Stomach smooth muscle (tissue), 2 donors: ENCODE data around the gene BBOF1.
"Not testable (repeated sequence)": the region's sequence is repeated elsewhere in the genome, so short reads cannot be mapped to it uniquely, and the experiment has no call there.

Experiments used
- H3K27ac ChIP-seq: one replicate; pipeline ENCODE4 v1.7.0; 2013; ENCODE audit warnings: mild to moderate bottlenecking, low read length, inconsistent platforms
- H3K27me3 ChIP-seq, 2 donors: one replicate each; pipeline ENCODE4 v1.7.0; 2013; ENCODE audit warnings: low read length in 2 of 2; ENCODE audit not compliant: insufficient read depth in 2 of 2, control insufficient read depth in 1 of 2
- H3K36me3 ChIP-seq, 2 donors: one replicate each; pipeline ENCODE4 v1.7.0; 2013; ENCODE audit warnings: low read length in 2 of 2; ENCODE audit not compliant: control insufficient read depth in 2 of 2, insufficient read depth in 2 of 2
- H3K4me1 ChIP-seq: one replicate; pipeline ENCODE4 v1.7.0; 2013; ENCODE audit warnings: low read length; ENCODE audit not compliant: control insufficient read depth, insufficient read depth
- H3K4me3 ChIP-seq, 2 donors: one replicate each; pipeline ENCODE4 v1.7.0; 2013; ENCODE audit warnings: low read length in 2 of 2
- H3K9ac ChIP-seq, 2 donors: one replicate each; pipeline ENCODE4 v1.7.0; 2013; ENCODE audit warnings: low read length in 2 of 2, mild to moderate bottlenecking in 1 of 2
- H3K9me3 ChIP-seq, 2 donors: one replicate each; pipeline ENCODE4 v1.7.0; 2013; ENCODE audit warnings: low read length in 2 of 2; ENCODE audit not compliant: control insufficient read depth in 2 of 2
- donor health status: healthy.
- donor health status: Pancreatic carcinoma.

Gene BBOF1

DNA sequence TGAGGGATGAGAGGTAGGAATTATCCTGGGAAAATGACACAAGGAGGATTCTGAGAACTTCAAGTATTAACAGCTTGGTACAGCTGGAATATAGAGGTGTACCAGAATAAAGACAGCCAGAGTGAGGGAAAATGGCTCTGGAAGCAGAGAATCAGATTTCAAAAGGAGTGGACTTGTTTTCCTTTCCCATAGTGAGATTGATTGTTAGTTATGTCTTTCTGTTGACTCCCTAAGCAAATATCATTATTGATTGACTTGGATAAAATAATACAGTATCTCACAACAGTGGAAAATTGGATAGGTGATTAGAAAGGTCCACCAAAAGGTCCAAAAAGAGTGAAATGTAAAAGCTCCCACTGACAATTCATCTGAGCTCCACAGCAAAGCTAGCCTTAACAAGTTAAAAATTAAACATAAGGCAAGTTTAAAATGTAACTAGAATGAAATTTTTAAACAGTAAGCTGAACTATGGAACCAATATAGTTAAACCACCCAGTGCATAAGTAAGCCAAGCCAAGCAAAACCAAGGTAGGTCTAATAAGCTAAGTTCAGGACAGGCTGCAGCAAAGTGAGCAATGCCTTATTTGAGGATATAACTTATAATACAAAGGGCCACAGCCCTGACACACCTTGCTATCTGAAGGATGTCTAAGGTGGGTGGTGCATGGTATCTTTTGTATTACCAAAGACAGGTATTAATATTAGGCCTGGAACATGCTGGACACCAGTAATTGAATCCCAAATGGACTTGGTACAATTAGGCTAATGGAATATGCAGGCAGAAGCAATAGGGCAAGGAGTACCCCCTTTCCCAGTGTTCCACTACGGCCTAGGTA, 21.8 kb upstream of the BBOF1 start:
- H3K9me3 ChIP-seq = no peaks in the 10 kb centered on the region
- no peaks in the 10 kb centered on the region for H3K27me3 ChIP-seq
- H3K4me3 ChIP-seq = no peak overlapping the region
- H3K36me3 ChIP-seq = peaks cover 0 to 7% of the 10 kb centered on the region in 2 donors
- no peak overlapping the region for H3K27ac ChIP-seq
- H3K9ac ChIP-seq = no peak overlapping the region
- no peaks in the 10 kb centered on the region for H3K4me1 ChIP-seq

DNA sequence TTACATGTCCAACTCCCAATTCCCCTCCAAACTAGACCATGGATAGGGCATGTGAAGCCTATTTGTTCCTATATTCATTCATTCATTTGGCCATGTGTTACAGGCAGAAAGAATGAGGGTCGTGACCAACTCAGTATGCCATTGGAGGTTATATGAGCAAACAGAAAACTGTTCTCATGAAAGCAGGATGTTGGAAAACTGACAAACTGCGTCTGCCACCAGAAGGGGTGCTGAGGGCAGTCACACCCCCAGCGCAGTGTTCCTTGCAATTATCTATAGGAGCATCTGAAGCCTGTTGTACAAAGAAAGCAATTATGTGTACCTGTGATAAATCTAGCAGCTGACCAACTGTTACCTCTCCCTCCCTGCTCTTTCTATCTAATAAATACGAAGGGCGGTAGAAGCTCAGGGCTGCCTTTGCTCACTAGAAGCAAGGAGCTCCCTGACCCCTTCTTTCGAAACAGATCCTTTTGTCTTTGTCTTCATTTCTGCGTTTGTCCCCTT, 21.2 kb upstream of the BBOF1 start:
- H3K9ac ChIP-seq = no peak overlapping the region

DNA sequence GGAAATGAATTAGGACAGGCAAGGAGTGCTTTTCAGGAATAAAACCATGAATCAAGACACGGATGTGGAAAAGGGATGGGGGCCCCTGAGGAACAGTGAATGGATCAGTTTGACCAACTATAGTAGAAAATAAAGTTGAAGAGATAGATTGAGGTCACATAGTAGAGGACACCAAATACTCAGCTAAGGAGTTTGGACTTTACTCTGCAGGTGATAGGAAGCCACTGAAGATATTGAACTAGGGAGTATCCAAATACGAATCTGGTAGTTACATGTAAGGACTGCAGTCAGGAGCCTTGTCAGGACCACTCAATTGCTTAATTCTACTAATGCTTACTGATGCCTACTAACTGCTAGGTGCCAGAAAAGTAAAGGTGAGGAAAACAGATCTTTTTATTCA, 20.4 kb upstream of the BBOF1 start:
- Histone ChIP-seq H3K4me3 (no peak overlapping the region), H3K27ac (no peak overlapping the region), H3K36me3 (peaks cover 0 to 7% of the 10 kb centered on the region in 2 donors), H3K9me3 (no peaks in the 10 kb centered on the region), H3K4me1 (no peaks in the 10 kb centered on the region), H3K27me3 (no peaks in the 10 kb centered on the region), H3K9ac (no peak overlapping the region)

More for the DNA sequence above, 21.2 kb upstream of the BBOF1 start:
- no peak overlapping the region for H3K4me3 ChIP-seq
- H3K4me1 ChIP-seq = no peaks in the 10 kb centered on the region
- no peak overlapping the region for H3K27ac ChIP-seq
- H3K9me3 ChIP-seq = no peaks in the 10 kb centered on the region
- H3K36me3 ChIP-seq = peaks cover 0 to 7% of the 10 kb centered on the region in 2 donors
- H3K27me3 ChIP-seq = no peaks in the 10 kb centered on the region

DNA sequence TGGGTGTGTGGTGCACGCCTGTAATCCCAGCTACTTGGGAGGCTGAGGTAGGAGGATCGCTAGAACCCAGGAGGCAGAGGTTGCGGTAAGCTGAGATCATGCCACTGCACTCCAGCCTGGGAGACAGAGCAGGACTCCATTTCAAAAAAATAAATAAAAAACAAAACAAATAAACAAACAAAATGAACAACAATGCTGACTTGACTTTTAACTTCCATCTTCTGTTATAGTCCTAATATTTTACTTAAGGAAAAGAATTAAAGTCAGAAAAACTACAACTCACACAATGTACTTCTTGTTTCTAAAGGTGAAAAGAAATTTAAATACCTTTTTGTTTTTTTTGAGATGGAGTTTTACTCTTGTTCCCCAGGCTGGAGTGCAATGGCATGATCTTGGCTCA, 13.5 kb upstream of the BBOF1 start:
- not testable (repeated sequence) for H3K9ac ChIP-seq, H3K4me1 ChIP-seq, H3K36me3 ChIP-seq, H3K27me3 ChIP-seq, H3K9me3 ChIP-seq, H3K27ac ChIP-seq, H3K4me3 ChIP-seq

- peaks cover 4 to 7% of the 10 kb centered on the region in 2 donors for H3K36me3 ChIP-seq
- no peaks in the 10 kb centered on the region for H3K27me3 ChIP-seq
- H3K9ac ChIP-seq = no peak overlapping the region
- H3K4me1 ChIP-seq = no peaks in the 10 kb centered on the region
- H3K9me3 ChIP-seq = no peaks in the 10 kb centered on the region
- no peak overlapping the region for H3K4me3 ChIP-seq
- no peak overlapping the region for H3K27ac ChIP-seq
These were observed 10.2 kb upstream of the BBOF1 start for GRCh38 chr14:74008843-74009499.

- no peaks in the 10 kb centered on the region for H3K9me3 ChIP-seq
- no peak overlapping the region for H3K27ac ChIP-seq
- peaks cover 3 to 4% of the 10 kb centered on the region in 2 donors for H3K36me3 ChIP-seq
- H3K4me1 ChIP-seq = peaks cover under 1% of the 10 kb centered on the region
- no peak overlapping the region for H3K9ac ChIP-seq
- H3K4me3 ChIP-seq = no peak overlapping the region
- H3K27me3 ChIP-seq = no peaks in the 10 kb centered on the region
These were observed 4.8 kb upstream of the BBOF1 start for GRCh38 chr14:74014299-74014698.

- no peak overlapping the region for H3K27ac ChIP-seq
- H3K9ac ChIP-seq = no peak overlapping the region
- peaks cover 9% of the 10 kb centered on the region for H3K4me1 ChIP-seq
- H3K9me3 ChIP-seq = no peaks in the 10 kb centered on the region
- no peak overlapping the region for H3K4me3 ChIP-seq
- H3K36me3 ChIP-seq = peaks cover 3 to 4% of the 10 kb centered on the region in 2 donors
- H3K27me3 ChIP-seq = no peaks in the 10 kb centered on the region
These were observed 4.0 kb upstream of the BBOF1 start for GRCh38 chr14:74015176-74015575.

- Histone ChIP-seq H3K27ac (no peak overlapping the region), H3K9me3 (no peaks in the 10 kb centered on the region), H3K4me1 (peaks cover 10% of the 10 kb centered on the region), H3K9ac (no peak overlapping the region), H3K27me3 (no peaks in the 10 kb centered on the region), H3K4me3 (no peak overlapping the region), H3K36me3 (peaks cover 3 to 4% of the 10 kb centered on the region in 2 donors)
These were observed 3.2 kb upstream of the BBOF1 start for GRCh38 chr14:74015963-74016362.

GRCh38 chr14:74018174-74018585, 969 bp upstream of the BBOF1 start:
- peaks cover 10% of the 10 kb centered on the region for H3K4me1 ChIP-seq
- peak overlapping the region; percentile 85 to 93 for H3K4me3 ChIP-seq
- no peaks in the 10 kb centered on the region for H3K36me3 ChIP-seq
- peak overlapping the region; percentile 94 for H3K27ac ChIP-seq
- H3K9ac ChIP-seq = peak overlapping the region; percentile 90 to 94
- H3K9me3 ChIP-seq = no peaks in the 10 kb centered on the region
- no peaks in the 10 kb centered on the region for H3K27me3 ChIP-seq

- no peaks in the 10 kb centered on the region for H3K27me3 ChIP-seq
- peak overlapping the region; percentile 86 to 93 for H3K4me3 ChIP-seq
- H3K4me1 ChIP-seq = peaks cover 10% of the 10 kb centered on the region
- H3K27ac ChIP-seq = peak overlapping the region; percentile 92
- peak overlapping the region; percentile 90 to 92 for H3K9ac ChIP-seq
- no peaks in the 10 kb centered on the region for H3K36me3 ChIP-seq
- H3K9me3 ChIP-seq = no peaks in the 10 kb centered on the region
These were observed 424 bp downstream of the BBOF1 start for GRCh38 chr14:74019408-74020137.
